EH (cell line): ENCODE results near the gene GOLT1A.
A peak's percentile ranks its signal among the peaks of the same experiment; 100 is the strongest.

Experiments used
- DNase-seq: peaks from one replicate; pipeline ENCODE4 v3.0.0-alpha.2; 2015; ENCODE audit warnings: low read depth

Gene GOLT1A

DNA sequence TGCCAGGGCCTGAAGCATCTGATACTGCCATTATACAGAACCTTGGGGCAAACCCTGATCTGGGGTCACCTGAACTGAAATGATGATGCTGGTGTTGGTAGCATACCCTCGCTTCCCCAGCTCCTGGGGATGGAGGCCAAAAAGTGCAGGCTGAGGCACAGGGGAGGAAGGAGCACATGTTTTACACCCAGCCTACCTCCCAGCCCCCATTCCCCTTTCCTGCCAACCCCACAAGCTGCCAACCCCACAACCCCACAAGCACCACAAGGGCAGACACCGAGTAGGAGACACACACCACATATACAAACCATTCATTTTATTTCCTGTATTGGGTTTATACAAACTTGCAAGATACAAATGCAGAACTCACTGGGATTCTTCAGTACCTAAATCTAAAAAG is 4.8 kb upstream of the GOLT1A start:
- DNase-seq, result no peak

DNA sequence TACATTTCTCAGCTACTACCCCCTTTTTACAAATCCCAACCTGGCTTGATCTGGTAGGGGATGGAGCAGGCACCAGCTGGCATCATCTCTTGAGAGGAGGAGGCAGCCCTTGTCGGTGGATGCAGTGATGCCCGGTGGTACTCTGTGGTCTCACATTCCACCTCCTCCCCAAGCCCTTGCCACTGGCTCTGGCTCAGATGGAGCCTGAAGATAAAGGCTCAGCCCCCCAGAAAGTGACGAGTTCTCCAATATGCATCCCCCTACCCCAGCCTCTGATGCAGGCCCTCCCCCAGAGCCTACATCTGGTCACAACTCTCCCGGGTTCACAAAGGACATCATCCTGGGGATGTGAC is 3.8 kb upstream of the GOLT1A start:
- no peak for DNase-seq

DNA sequence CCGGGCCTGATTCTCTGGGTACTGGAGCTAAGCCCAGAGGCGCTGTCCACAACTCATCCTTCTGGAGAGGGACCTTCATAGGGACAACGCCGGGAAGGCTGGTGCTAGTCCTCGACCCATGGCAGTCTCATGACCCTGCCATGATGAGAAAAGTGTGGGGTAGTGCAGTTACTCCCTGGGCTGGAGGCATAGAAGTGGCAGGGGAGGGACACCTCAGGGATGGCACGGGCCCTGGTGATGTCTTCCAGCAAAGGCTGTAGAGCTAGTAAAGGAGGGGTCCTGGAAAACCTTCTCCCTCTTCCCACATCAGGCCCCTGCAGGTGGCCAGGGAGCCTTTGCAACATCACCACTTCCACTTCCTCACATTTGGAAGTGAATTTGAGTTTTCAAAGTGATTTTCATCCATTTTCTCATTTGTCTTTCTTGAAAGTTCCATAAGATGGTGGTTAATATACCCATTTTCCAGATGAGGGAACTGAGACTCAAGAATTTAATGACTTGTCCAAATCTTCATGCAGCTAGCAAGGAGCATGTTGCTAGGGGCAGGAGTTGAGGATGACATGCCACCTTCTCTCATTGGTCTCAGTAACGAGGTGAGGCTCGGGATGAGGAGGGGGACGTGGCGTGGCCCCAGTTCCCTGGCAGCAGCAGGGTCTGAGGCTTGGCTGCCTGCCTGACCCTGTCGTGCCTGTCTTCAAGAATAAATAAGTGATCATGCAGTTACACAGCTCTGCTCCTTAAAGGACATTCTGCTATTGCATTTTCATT is 3.3 kb upstream of the GOLT1A start:
- no peak for DNase-seq

DNA sequence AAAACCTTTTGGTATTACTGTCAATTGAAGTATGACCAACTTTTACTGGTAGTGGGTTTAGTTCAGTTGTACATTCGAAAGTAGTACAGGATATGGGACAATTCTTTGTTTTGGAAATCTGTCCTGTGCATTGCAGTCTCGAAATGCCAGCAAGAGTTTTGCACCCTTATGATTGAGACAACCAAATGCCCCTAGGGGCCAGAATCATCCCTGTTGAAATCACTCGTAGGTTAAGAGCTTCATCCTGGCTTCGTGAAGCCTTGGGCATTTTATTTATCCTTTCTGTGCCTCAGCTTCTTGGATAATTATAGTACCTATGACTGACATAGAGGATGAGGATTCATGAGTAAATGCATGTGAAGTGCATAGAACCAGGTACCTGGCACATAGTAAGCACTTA is 2.4 kb upstream of the GOLT1A start:
- no peak for DNase-seq

DNA sequence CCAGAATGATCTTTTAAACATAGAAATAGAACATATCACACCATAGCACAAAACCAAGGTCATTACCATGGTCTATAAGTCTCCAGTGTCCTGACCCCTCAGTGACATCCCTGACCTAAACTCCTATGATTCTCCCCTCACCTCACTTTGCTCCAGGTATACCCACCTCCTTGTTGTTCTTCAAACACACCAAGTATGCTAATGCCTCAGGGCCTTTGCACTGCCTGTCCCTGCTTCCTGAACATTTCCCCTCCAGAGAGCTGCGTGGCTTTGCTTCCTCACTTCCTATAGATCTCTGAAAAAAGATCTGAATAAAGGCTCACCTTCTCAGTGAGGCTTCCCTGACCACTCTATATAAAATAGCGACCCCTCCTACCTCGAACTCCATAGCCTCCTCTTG is 1.1 kb downstream of the GOLT1A start:
- no peak for DNase-seq

DNA sequence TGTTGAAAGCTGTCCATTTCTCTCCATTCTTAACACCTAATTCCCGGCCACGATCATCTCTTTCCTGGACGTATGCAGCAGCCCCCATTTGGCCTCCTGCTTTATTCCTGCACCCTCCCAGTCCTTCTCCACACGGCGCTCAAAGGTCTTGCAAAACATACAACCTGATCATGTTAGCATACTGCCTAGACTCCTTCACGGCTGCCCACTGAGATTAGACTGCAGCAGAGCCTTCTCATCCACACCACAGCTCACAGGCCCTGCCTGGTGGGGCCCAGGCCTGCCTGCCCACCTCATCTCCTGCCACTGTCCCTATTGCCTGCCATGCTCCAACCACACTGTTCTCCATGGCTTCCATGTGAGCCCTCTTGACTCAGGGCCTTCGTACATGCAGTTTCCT is 2.7 kb downstream of the GOLT1A start:
- no peak for DNase-seq

DNA sequence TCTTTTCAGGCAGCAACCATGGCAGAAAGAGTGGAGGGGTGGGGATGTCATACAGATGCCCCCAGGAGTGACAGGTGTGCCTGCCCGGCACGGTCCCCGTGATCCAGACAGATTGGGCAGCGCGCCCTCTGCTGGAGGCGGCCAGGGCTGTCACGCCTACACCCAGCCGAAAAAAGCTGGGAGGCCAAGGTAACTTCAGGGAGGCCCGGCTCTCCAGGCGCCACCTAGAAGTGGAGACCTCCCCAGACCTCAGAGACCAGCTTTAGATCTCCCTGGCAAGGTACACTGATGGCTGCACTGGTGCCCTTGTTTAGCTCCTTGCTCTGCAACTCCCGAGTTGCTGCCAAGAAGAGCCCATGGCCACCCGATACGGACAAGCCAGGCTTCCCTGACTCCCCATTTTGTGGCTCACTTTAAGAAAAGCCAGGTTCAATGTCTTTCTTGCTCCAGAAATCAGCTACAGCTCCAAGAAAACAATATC is 6.6 kb downstream of the GOLT1A start:
- DNase-seq, result peak; percentile 46

DNA sequence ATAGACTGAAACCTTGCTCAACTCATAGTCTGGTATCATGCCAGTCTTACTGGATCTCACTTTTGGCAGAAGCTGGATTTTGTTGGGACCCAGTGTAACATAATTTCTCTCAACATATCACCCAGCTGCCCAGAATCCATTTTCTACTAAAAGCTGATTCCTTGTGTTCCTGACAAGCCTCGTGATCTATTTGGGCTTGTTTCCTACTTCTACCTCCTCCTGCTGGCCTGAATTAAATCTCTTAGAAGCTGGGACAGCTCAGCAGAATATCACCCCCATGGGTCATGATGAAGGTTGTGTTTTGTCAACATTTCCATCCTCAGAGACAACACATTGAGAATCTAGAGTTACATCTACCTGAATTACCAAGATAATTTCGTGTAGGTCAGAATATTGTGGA is 7.7 kb downstream of the GOLT1A start:
- peak; percentile 44 for DNase-seq

DNA sequence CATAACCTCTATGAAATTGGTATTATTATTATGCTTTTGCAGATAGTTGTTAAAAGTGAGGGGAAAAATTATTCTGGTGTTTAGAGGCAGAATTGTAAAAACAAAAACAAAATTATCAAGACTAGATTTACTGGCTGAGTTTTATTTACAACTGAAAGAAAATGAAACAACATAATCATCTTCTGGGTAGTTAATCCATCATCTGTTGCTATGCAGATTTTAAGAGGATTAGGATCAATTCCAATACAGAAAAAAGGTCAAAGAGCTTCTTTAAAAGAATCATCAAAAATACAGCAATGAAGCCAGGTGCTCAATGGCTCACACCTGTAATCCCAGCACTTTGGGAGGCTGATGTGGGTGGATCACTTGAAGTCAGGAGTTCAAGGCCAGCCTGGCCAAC is 8.3 kb downstream of the GOLT1A start:
- no peak for DNase-seq

GRCh38 chr1:204204944-204205343 is 8.8 kb downstream of the GOLT1A start:
- no peak for DNase-seq

- peak; percentile 22 for DNase-seq
Measured at GRCh38 chr1:204203206-204203767, 10.5 kb downstream of the GOLT1A start.

- no peak for DNase-seq
Measured at GRCh38 chr1:204202481-204202880, 11.3 kb downstream of the GOLT1A start.

DNA sequence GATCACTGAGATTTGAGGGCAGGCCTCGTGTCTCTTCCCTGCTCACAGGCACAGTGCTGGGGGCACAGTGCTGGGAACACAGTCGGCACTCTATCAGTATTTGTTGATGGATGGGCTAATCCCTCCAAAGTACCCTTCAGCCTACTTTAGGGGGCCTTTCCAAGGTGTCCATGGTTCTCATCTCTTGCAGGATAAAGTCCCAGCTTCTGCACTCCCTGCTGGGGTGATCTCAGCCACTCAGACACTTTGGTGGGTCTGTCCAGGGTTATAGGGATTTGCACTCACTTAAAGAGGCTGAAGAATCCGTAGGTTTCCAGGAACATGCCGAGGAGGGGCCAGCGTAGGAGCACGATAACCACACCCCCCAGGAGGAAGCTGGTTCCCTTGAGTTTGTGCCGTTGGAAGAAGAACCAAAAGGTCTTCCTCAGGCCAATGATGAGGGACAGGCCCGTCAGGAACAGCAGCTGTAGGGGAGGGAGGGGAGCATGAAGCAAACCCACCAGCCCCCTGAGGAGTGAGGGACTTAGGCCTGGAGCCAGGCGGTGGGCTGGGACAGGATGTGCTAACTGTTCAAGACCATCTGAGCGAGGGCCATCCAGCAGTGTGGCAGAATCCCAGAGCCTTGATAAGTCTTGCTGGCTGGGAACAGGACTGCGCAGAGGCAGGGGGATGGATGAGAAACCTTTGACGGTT is 12.3 kb downstream of the GOLT1A start:
- no peak for DNase-seq

DNA sequence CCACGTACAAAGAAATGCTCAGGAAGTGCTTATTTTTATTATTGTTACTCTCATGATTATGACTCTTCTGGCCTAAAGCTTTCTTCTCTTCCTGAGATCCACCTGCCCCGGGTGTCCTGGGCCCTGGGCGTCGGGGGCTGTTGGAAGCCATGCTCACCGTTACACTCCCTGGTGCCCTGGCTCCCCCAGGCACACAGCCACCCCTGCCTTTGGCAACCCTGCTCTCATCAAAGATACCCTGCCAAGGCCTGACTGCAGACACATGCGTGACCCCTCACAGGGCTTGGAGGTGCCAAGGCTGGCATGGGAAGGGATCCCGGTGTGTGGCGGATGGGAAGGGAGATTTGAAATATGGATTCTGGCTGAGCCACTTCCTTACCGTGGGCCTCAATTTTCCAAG is 14.2 kb downstream of the GOLT1A start:
- DNase-seq, result no peak

DNA sequence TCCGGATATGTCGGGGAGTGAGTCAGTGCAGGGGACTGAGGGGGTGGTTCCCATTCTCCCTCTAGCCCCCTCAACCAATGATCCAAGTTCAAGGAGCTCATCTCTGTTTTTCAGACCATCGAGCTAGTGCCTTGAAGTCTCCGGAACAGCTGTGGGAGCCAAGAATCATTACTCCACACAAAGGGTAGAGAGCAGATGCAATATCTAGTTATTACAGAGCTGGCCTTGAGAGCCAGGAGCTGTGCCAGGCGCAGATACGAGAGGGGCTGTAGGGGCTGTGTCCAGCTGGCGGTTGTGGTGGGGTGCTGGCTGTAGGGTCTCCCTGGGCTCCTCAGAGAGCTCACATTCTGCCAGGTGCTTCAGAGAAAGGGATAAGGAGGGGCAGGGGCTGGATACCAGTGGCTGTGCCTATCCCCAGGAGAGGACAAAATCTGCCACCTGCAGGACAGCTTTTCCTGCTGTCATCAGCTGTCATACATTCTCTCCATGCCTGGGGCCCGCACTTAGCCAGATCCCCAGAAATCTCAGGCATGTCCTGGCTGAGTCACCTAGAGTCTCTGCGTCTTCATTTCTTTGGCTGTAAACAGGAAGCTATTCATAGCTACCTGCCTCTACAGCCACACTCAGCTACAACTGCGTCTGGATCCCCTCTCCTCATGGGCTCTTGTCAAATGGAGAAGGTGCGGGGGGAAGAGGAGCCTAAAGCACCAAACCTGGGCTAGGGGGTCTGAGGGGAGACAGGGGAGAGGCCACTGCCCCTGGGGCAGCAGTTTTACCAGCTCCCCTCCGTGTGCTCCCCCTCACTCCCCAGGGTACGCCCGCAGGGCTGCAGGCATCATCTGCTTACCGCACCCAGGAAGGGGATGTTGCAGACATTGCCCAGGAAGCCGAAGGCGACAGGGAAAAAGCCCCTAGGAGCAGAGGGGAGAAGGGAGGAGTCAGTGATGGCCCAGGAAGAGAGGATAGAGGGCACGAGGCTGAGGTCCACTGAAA is 15.1 kb downstream of the GOLT1A start:
- peak; percentile 89 for DNase-seq

- DNase-seq, result no peak
Measured at GRCh38 chr1:204197068-204197467, 16.7 kb downstream of the GOLT1A start.

GRCh38 chr1:204196068-204196795 is 17.6 kb downstream of the GOLT1A start, which contains the start of gene KISS1:
TSS of gene KISS1 (minus strand) at chr1:204196491. CDS start at chr1:204192876, 3,615 bp downstream.
- no peak for DNase-seq

GRCh38 chr1:204194771-204195170 is 19.0 kb downstream of the GOLT1A start:
- DNase-seq, result no peak

- DNase-seq, result peak; percentile 26
Measured at GRCh38 chr1:204194080-204194479, 19.7 kb downstream of the GOLT1A start.

DNA sequence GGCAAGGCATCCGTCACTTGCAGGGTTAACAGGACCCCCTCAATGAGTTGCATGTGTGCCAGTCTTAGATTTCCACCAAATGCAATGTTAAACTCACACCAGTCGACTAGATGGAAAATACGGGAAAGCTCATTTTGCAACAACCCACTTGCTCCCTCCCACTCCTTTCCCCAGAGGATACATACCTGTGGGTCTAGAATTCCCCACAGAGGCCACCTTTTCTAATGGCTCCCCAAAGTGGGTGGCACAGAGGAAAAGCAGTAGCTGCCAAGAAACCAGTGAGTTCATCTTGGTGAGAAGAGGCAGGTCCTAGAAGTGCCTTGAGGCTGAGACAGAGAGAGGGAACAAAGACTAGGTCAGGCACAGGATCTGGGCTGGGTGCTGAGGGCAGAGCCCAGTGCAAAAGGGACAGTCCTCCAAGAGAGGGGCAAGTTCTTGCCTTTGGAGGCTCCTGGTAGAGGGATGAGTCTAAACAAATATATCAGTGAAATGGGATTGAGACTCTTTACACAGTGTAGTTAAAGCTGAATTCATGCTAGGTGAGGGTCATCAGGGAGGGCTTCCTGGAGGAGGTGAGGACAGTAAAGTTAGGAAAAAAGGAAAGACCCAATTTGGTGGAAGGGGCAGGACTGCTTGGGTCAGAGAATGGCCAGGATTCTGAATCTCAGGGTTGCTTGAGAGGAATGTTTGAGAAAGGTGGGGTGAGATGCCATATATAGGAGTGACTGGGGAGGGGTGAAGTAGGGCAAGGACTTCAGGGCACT is 21.0 kb downstream of the GOLT1A start:
- DNase-seq, result no peak

GRCh38 chr1:204192046-204192445 is 21.7 kb downstream of the GOLT1A start:
- DNase-seq, result no peak
